Endometrial microvascular endothelial cells (primary cell): ENCODE measurements around the gene TCERG1L. TPM values are rescaled to one million over a fixed set of nuclear protein-coding genes. Genes with fewer than 3 reads are reported as not detected.

Experiments
- in situ Hi-C: cut with HindIII; loops from 2 replicates; pipeline ENCODE4 v1.10.0; 2017; ENCODE audit warnings: low sequenced_read_pairs, low pct_unique_long_range_greater_than_20kb; ENCODE audit errors: inconsistent ontology term
- total RNA-seq: library from RNA; depleted of rRNA; stranded (reverse); fragments of >200 nt; gene quantifications from one replicate; pipeline ENCODE4 v1.2.3, GENCODE V29; 2015; ENCODE audit errors: inconsistent ontology term

The TCERG1L gene
- total RNA-seq, 1 donor from 2014 or later = not detected

DNA sequence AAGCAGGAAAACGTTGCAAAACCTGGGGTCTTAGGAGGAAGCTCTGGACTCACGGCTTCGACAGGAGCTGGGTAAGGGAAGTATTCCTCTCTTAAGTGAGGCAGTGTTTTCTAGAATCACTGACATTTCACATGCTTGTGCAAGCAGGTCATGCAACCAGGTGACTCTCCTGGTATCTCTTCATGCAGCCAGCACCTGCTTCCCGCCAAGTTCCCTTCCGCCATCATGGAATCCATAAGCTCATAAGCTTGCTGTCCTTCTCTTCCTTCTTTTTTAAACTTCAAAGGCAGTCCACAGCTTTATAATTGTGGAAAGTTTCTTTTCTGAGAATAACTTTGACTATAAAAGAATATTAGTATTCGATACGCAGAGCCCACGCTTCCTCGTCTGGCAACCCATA is 256.1 kb downstream of the TCERG1L start:
- in situ Hi-C loops = no loop called here

DNA sequence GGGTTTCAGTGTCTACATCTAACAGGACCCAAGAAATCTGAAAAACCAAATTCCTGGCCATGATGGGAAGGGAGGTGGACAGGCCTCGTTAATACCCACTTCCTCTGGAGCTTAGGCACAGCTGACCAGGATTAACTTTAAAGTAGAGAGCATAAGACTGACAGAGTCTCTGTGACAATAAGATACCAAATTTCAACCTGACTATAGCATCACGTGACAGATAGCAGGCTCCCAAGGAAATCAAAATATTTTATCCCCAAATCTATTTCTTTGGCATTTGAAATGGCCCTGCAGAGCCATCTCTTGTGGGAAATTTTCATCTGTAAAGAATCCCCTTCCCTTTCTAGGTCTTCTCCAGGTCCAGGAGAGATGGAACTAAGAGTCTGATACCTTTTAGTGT is 258.3 kb downstream of the TCERG1L start:
- in situ Hi-C loops = no loop called here

DNA sequence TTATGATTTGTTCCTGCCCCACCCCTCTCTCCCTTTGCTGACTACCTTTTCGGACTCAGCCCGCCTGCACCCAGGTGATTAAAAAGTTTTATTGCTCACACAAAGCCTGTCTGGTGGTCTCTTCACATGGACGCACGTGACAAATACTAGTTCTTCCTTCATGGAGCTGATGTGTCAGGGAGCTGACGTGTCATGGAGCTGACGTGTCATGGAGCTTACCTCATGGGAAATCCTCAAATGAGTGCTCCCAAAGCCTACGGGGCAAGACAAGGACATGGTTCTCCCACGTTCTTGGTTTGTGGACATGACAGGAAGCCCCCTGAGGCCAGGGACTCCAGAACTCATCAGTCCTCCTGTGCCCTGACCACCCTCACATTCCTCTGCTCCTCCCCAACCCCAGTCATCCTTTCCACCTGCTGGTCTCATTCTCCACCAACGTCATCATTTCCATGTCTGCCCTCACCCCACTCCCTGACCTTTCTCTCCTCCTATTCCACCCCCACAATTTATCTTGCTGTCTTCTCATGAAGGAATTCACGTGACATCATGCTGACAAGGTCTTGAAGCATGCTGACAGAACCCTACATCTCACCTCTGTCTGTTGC is 261.3 kb downstream of the TCERG1L start:
- in situ Hi-C loops = no loop called here

DNA sequence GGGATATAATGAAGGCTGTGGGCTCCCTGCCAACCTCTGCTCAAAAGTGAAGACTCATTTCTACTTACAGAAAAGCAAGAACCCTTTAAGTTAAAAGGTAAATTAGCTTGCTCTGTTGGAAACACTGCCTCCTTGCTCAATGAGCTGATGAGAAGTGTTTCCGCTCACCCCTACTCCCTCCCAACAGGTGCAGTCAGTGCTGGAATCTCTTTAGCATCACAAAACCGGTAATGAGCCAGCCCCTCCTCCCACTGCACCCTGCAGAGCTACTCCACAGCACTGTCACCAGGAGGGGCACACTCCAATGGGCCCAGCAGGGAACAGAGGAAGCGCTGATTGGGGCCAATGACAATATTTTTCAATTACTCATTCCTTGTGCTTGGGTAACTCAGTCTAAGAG is 262.5 kb downstream of the TCERG1L start:
- in situ Hi-C loops = no loop called here

DNA sequence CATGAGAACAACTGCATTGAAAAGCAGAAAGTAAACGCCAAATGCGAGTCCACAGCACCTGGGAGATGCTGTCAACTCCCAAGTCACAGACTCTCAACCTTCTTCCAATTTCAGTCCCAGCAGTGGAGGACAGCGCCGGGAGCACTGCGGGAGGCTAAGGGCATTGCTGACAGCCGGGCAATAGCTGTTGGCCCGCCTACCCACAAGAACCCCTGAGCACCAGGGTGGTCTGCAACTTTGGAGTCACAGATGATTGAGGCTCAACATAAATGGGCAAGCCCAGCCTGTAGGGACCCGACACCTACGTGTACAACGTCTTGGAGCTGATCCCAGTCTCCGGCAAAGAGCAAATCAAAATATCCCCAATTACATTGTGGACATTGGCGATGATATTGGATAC is 262.9 kb downstream of the TCERG1L start:
- in situ Hi-C loops = no loop called here

DNA sequence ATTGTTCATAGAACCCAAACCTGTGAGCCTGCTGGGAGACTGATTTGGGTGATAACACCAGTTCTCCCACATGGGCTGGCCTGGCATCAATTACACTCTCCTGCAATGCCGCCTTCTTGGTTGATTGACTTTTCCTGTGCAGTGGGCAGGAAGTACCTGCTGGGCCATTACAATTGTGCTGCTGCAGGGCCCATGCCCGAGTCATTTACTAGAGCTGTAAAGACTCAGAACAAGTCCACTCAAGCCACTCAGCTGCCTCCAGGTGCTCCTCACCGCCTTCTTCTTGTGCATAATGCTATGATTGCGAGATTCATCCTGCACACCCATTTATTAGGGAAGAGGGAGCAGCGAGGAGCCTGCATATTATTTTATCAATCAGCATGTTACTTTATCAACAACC is 264.0 kb downstream of the TCERG1L start:
- in situ Hi-C loops = no loop called here

DNA sequence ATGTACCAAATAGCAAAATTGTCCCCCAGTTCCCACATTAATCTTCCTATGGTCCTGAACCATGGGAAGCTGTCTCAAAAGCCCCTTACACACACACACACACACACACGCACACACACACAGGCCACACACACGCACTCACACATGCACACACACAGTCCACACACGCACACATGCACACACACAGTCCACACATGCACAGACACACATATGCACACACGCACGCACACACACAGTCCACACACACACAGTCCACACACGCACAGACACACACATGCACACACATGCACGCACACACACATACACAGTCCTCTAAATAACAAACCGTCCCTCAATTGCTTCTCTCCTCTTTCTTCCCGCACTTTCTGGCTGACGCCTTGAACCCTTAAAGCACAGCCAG is 265.3 kb downstream of the TCERG1L start:
- in situ Hi-C loops = no loop called here

DNA sequence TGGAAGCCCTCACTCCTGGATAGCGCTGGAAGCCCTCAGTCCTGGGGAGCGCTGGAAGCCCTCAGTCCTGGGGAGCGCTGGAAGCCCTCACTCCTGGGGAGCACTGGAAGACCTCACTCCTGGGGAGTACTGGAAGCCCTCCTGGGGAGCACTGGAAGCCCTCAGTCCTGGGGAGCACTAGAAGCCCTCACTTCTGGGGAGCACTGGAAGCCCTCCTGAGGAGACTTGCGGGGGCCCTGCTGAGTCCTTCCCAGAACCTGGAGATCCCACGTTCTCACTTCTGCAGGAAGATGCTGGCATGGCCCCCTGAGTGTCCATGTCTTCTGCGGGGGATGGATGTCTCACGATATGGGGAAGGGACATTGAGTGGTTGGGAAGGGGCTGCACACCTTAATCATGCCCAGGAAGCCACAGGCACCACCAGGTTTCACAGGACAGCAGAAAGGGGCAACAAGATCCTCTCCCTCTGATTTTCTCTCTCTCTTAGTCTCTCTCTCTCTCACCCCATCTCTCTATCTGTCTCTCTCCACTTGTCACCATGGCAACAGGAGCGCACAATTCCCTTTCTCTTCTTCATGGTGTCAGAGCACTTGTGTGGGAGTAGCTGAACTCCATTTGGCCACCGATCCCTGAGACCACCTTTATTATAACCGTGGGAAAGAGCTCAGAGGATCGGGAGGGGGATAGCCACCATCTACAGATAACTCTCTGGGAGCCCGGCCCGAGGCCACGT is 267.0 kb downstream of the TCERG1L start:
- in situ Hi-C loops = no loop called here

DNA sequence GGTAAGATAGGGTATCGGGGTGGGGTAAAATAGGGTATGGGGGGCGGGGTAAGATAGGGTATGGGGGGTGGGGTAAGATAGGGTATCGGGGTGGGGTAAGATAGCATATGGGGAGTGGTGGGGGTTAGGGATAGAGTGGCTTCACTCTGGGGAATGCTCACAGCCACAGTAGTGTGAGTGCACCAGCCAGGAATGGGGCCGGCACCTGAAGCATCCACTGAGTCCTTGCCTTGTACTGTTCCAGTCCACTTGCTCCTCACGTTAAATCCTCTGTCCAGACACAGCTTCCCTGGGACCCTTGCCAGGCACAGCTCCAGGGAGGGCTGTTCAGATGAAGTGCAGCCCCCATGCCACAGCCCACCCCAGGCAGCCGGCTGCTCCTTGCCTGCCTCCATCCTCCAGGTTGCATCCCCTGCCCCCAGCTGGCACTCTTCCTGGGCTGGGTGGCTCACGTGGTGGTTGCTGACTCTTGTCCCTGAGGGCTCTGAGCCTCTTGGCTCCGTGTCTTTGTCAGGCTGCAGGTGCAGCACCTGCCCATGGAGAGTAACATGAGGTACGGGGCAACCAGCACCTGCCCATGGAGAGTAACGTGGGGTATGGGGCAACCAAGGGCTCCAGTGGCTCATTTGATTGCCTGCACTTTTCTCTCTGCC is 268.4 kb downstream of the TCERG1L start:
- in situ Hi-C loops = no loop called here
